GM19468 (cell line): ENCODE data around the gene SIRT7.

ENCODE experiments used
- ATAC-seq: cut with Tn5 transposase; IDR thresholded peaks from one replicate; pipeline ENCODE4 v1.9.1; 2021; ENCODE audit warnings: mild to moderate bottlenecking, moderate library complexity, moderate number of reproducible peaks; ENCODE audit not compliant: unreplicated experiment; ENCODE audit errors: extremely low read depth

SIRT7 gene

DNA sequence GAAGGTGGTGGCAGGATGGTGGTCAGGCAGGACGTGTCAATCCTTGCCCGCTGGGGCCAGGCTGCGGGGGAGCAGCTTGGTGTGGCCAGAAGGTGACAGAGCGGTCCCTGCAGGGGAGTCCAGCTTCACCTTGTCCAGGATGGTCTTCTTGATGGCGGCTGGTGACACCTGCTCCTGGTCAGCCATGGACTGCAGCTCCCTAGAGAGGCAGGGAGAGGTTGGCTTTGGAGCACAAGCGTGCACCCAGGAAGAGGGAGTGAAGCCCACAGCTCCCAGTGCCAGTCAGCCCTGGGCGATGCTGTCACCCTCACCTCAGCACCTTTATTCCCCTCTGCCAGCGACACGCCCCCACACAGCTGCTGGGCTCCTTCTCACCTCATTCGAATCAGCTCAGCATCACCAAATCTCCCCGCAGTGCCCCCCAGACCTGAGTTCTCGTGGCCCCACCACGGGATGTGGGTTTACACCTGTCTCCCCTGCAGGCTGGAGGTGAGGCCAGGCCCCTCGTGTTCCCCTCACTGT is 15.3 kb upstream of the SIRT7 start:
- ATAC-seq, result no peak

DNA sequence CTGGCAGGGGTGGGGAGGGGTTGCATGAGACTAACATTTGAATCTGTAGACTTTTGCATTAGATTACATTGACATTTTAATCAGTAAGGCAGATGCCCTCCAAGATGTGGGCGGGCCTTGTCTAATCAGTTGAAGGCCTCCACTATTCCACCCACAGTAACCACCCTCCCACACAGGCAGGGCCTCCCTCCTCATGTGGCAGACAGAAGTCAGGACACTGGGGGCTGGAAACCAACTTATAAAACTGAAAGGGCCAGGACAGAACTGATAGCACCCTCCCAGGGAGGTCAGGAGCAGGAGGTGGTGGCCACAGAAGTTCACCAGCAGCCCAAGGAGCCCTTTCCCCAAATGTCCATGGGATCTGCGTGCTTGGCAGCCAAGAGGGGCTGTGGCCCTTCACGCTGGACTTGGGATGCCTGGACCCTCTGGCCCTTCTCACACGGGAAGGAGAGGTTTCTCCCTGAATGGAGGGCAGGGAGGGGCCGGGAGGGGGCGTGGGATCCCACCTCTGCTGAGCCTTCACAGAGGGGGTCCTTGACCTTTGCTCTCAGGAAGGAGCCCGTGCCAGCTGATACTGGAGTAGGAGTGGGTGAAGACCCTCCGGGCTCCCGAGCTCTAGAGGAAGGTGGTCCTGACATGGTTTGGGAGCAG is 14.5 kb upstream of the SIRT7 start:
- ATAC-seq, result no peak

DNA sequence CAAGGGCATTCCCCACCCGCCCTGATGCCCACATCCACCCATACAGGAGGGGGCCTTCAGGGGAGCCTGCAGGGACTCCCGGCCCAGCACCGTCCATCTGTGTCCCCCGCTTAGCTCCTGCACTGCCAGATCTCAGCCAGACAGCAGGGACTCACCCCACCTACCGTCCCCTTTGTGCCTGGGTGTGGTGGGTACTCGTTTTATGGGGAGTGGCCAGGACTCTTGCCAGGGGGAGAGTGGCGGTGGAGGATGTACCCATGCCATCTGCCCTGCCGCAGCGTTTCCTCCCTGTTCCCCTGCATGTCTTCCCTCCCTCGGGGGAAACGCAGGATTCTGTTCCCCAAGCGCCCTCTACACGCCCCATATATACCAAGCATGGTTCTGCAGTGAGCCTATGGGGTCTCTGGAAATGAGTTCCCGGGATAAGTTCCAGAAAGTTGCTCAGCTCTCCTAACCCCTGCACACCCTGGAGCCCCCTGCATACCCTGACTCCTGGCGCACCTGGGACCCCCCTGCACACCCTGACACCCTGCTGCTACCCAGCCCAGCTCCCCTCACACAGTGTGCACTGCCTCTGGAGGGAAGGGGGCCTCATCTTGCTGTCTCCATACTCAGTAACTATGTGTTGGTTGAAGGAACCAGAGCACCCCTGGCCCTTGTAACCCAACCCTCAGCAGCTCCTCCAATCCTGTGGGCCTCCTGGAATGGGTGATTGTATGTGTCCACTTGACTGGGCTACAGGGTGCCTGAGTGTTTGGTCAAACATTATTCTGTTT is 13.8 kb upstream of the SIRT7 start:
- no peak for ATAC-seq

DNA sequence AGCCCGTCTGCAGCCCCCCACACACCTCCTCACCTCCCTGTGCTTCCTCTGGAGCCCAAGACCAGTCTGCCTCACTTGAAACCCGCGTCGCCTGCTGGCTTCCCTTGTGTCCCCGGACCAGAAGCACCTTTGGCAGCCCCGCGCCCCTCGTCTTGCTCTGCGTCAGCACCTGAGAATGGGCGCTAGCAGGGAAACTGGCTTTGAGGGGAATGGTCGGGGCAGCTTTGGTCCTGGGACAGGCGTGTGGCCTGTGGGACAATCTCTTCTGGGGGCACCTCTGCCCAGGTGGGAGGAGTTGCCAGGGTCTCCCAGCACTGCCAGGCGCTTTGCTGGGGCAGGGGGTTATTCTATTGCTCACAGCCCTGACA is 13.2 kb upstream of the SIRT7 start:
- no peak for ATAC-seq

DNA sequence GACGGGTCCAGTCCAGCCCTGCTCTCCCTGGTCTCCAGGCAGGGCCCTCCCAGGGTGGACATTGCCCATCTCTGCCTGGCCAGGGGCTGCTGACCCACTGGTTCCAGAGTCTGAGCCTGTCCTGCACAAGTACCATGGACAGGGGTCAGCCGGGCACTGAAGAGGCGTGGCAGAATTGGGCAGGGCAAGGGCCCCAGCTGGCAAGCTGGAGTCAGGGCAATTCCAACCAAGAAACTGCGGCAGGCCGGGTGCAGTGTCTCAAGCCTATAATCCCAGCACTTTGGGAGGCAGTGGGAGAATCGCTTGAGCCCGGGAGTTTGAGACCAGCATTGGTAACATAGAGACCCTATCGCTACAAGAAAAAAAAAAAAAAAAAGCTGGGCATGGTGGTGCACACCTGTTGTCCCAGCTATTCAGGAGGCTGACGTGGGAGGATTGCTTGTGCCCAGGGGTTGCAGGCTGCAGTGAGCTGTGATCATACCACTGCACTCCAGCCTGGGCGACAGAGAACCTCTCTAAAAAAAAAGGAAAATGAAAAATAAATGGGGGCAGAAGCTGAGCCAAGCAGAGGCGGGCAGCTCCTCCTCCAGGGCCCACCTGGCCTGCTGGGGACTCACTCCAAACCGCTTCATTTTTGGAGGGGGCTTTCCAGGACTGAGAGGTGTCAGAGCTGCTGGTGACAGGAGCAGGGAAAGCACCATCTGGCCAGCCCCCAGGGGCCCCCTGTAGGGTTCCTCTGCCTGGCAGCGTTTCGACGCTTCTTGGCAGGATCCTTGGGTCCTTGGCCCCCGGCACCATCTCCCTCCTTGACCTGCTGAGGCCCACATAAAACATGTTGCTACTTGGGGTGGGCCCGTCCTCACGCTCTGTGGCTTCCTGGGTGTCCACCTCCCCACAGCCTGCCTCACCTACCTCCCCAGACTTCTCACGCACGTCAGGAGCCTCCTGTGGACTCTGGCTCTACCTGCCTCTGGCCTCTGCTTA is 12.5 kb upstream of the SIRT7 start:
- ATAC-seq, result no peak

DNA sequence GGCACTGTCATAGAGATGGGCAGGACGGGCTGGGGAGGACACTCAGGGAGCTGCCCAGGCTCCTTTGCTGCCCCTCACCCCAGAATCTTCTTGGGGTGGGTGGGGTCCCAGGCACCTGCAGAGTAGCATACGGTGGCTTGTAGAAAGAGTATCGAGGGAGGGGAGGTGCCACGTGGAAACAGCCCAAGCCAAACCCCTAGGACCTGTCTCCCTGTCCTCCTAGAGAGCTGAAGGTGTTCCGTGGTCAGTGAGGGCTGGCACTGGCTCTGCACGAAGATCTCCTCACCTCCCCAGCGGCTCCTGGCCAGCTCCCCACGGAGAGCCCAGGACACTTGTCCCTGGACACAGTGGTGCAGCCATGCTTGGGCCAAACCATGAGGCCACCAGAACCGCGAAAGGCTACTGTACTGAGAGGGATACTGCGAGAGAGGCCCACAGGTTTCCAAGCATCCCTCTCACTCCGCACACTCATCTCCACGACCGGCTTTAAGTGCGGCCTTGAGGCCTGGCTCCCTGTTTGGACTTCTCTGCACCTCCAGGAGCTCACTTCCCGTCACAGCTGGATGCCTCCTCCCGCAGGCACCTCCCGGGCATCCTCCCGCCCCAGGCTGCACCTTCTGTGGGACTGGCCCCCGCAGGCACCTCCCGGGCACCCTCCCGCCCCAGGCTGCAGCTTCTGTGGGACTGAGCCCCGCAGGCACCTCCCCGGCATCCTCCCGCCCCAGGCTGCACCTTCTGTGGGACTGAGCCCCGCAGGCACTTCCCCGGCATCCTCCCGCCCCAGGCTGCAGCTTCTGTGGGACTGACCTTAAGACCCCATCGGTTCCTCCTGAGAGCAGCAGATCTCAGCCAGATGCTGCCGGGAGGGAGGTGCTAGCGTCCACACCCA is 11.5 kb upstream of the SIRT7 start:
- ATAC-seq, result no peak

DNA sequence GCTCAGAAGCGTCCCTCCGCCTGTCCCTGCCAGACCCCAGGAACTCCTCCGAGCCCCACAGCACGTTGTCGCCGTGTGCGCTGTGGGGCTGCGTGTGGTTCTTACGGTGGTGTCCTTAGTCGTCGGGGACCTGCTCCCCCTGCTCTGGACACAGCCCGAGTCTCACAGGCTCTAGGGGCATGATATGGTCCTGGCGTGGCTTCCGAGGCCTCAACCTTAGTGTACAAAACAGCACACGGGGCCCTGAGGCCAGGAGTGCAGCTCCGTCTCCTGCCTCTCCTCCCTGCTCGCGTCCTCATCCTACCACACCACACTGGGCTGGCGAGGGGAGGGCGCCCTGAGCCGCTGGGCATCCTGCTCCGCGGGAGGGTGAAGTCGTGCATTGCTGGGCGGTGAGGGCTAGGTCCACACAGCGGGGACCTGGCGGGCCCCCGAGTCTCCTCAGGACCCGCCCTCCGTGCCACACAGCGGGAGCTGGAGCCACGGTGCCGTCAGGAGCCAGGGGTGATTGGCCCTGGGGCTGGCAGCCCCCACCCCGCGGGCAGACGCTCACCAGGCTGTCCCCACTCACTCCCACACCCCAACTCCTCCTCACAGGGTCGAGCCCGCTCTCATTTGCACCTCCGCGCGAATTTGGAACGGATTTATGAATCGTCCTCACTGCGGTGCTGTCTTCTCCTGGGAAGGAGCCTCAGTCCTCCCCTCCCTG is 10.7 kb upstream of the SIRT7 start:
- ATAC-seq, result no peak

DNA sequence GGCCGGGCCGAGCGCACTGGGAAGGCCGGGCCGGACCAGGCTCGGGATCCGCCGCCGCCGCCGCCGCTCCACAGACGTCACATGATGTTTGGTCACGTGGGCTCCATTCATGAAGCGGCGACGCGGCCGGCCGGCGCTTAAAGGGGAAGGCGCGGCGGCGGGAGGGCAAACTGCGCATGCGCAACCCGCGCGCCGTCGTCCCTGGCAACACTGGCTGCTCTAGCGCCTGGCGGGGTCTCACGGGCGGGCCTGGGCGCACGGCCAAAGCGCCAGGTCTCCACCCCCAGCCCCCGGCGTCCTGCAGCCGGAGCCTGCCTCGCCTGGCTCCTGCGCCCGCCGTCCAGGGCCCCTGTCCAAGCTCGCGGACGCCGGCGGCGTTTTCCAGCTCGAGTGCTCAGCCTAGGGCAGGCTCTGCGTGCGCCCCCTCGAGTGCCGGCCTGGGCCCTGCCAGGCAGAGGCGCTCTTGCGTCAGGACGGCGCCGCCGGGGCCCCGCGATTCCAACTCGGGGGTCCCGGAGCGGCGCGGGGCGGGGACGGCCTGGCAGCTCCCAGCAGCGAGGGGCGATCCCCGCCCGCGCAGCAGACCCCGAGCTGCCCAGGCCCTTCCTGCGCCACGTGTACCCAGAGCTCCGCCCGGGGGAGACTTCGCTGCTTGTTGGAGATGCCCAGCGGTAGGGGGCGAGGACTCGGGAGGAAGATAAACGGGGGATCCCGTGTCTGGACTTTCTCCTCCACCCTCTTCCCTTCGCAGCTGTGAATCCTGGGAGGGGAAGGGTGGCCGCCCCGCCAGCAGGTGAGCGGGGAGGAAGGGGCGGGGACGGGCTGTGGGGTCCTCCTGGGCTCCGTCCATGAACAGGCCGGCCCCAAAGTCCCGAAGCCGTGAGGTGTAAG is 9.9 kb upstream of the SIRT7 start, which contains the start of gene MAFG:
TSS of gene MAFG (minus strand) at position 83 of the 891 bp plus-strand sequence. CDS start 4,550 bp downstream, outside the sequence.
- ATAC-seq, result peak; percentile 33

DNA sequence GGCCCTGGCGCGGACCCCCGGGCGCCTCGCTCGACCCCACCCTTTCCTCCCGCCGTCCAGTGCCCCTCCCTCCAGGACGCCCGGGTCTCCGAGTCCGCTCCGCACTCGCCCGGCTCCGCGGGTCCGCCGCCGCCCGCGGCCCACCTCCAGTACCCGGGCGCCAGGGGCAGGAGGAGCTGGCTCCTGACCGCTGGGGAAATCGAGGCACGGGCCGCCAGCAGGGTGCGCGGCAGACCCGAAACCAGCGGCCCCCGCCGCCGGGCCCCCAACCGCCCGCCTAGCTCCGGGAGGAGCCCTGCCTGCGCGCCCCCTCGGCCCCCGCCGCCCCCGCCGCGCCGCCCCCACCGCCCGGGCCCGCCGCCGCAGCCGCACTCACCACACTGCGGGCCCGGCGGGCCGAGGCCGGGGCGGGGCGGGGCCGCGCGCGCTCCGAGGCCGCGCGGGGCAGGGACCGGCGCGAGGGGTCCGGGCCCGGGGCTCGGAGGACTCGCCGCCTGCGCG is 9.2 kb upstream of the SIRT7 start:
- no peak for ATAC-seq

DNA sequence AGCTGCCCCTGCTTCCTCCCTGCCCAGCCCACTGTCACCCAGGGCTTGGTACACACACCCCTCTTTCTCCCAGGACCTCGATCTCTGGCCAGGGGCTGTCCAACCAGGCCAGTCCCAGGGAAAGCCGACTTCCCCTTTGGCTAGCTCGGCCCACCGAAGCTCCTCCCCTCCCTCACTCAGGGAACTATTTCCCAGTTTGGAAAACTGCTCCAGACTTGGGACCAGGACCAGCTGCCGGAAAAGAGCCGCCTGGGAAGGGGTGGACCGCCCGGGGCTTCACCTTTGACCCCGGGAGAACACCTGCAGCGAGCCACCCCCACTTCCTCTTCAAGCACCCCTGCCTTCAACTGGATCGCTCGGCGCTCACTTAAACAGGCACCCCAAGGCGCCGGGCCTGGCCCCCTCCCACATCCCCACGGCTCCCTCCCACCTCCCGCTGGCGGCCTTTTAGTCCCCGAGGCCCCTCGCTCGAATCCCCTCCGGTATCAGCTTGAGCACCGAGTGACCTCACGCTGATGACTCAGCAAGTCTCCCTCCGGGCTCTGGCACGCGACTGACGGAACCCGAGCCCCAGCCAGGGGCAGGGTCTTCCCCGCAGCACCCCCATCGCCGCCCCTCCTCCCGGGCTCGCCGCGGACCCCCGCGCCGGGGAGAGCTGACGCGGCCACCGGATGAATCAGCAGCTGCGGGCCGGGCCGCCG is 8.6 kb upstream of the SIRT7 start:
- ATAC-seq, result no peak

DNA sequence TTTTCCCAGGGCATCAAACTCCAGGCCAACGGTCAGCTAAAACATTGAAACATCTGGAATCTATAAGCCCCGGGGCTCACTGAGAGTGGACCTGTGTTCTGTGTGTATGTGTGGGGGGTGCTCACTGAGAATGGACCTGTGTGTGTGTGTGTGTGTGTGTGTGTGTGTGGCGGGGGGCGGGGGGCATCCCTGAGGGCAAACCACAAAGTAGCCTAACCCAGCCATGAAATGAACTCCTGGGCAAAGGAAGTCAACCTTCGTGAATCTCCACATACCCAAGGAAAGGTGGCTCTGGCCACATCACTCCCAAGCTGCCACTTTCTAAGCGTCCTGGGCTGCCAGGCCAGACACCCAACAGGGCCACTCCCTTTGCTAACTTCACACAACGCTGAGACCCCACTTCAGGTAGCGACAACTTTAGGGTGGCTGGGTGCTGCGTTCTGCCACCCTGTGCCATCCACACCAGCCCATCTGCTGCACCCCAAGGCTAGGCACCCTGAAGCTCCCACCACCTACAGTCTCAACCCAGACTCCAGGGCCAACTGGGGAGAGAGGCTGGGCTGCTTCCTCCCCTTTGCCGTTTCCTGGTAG is 8.0 kb upstream of the SIRT7 start:
- no peak for ATAC-seq

DNA sequence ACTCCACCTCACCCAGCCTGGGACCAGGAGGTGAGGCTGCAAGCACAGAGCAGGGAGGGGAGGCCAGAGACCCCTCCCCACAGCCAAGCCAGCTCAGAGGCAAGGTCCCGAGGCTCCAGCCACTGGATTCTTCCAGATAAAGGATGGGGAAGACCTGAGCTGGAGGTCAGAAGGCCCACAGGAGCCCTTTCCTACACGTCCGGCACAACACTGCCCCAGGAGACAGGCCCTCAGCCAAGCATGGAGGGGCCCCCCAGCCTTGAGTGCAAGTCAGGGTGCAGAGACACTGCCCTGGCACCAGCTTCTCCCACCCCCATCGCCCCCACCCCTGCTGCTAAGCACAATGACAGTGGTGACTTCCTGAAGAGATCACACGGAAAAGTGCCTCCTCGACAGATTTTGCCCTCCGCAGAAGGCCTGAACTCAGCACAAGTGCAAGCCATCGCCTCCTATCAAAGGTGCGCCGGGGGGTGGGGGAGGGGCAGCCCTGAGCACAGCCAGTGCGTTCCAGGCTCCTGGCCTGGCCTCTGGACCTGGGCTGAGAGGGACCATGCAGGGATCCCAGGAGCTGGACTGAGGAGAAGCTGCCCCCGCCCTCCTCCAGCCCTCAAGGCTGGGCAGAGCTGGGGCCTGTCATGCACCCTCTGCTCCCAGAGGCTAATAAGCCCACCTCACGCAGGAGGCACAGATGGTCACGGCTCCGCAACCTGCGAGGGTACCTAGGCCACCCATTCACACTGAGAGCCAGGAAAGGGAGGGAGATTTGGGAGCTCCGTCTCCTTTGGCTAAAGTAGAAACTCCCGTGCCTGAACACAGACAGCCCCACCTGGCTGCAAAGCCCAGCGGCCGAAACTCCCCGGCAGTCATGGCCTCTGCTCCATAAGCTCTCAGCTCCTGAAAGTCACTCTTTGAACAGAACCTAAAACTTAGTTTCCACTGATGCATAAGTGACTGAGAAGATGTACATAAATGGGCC is 6.9 kb upstream of the SIRT7 start:
- ATAC-seq, result no peak

DNA sequence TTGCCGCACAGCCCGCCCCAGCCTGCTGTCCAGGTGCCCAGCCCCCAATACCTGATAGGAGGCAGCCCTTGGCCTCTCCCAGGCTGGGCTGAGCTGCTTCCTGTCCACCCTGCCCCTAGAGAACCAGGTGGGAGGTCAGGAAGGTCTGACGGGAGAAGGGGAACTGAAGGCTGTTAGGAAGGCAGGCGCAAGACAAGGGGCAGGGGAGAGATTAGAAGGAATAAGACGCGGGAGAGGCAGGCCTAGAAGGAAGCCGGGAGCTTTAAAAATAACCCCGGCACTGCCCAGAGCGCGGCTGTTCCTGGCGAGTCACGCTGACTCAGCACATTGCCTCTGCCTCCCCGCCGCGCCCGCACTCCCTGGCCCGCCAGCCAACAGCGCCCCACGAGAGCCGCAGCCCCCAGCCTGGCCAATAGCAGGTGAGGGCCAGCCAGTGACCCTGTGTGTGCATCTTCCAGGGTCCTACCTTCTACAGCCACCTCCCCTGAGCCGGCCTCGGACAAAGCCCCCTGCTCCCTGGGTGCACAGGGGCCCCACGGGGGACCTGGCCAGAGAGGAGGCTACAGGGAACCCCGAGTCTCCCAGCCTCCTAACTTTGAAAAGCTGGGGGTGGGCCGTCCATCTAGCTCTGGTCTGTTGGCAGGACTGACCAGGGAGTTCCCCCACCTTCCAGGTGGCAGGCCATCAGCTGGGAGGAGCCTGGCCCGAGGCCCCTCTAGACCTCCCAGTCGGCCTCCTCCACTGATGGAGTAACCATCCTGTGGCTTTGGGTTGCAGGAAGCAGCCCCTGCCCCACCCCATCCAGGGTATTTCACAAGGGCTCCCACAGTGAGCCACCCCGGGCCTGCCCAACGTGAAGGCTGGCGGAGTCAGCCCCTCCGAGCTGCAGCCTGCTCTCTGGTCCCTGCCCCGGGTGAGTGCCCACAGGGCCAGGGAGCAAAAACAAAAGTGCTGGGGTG is 5.6 kb upstream of the SIRT7 start:
- ATAC-seq, result no peak

DNA sequence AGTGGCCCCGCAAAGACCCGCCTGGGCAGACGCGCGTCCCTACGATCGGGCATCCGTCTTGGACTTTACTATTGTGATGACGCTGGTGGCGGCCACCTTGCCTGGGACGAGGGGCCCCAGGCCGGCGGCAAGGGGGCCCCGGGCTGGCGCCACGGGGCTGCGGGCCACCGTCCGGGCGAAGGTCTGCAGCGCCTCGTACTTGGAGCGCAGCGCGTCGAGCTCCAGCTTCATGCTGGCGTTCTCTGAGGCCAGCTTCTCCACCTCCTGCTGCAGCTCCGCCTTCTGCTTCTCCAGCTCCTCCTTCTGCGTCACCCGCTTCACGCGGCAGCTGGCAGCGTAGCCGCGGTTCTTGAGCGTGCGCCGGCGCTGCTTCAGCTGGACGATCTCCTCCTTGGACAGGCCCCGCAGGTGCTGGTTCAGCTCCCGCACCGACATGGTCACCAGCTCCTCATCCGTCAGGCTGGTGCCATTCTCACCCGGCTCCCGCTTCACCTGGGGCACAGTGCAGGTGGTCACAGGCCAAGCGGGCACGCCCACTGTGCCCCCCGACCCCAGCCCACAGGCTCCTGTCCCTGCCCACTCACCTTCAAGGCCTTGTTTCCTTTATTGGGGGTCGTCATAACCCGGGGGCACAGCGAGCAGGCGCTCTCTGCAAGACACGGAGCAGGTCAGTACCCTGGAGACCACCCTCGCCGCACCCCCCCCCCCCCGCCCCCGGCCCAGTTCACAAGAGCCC is 4.8 kb upstream of the SIRT7 start:
- no peak for ATAC-seq
